H4 (cell line): ENCODE results near the gene MON1A. TPM values are rescaled to one million over a fixed set of nuclear protein-coding genes. Genes with fewer than 3 reads are reported as not detected.

Experiments
- total RNA-seq: library from RNA; depleted of rRNA; stranded (reverse); fragments of >200 nt; shearing (Covaris generic); gene quantifications from 2 replicates; pipeline ENCODE4 v1.2.3, GENCODE V29; 2014; rRNA removed

MON1A gene
- total RNA-seq, 1 experiment from 2014 or later, result 3.0 TPM

Other genes starting within 250 kb of the MON1A start
- gene MST1, start 240.3 kb downstream of the MON1A start, total RNA-seq, result 0.10 TPM in 1 of 2 replicates, not detected in the other
- 8.4 and 11.8 TPM in 2 replicates for gene RNF123, start 240.3 kb downstream of the MON1A start, total RNA-seq
- gene AMIGO3, start 210.1 kb downstream of the MON1A start, total RNA-seq, result not detected in 2 replicates
- 11.9 and 15.1 TPM in 2 replicates for gene GMPPB, start 205.9 kb downstream of the MON1A start, total RNA-seq
- 13.0 and 18.0 TPM in 2 replicates for gene IP6K1, start 143.3 kb downstream of the MON1A start, total RNA-seq
- gene CDHR4, start 129.9 kb downstream of the MON1A start, total RNA-seq, result not detected in 2 replicates
- 0.68 and 2.1 TPM in 2 replicates for gene INKA1, start 126.5 kb downstream of the MON1A start, total RNA-seq
- 10.4 and 13.2 TPM in 2 replicates for gene UBA7, start 115.9 kb downstream of the MON1A start, total RNA-seq
- 4.4 and 5.7 TPM in 2 replicates for gene TRAIP, start 73.2 kb downstream of the MON1A start, total RNA-seq
- not detected in 2 replicates for gene CAMKV, start 59.9 kb downstream of the MON1A start, total RNA-seq
- 0.21 TPM in 1 of 2 replicates, not detected in the other for gene MST1R, start 25.9 kb downstream of the MON1A start, total RNA-seq
- gene RBM6, start 10.3 kb upstream of the MON1A start, total RNA-seq, result 17.1 and 31.5 TPM in 2 replicates
- gene RBM5, start 159.1 kb upstream of the MON1A start, total RNA-seq, result 35.2 and 81.4 TPM in 2 replicates
- gene SEMA3F, start 225.5 kb upstream of the MON1A start, total RNA-seq, result 0.33 and 3.8 TPM in 2 replicates